HEK293T (cell line): ENCODE results near the gene MAP3K20.

ENCODE experiments used
- BHLHE40 ChIP-seq: fragments of 450-650 bp; IDR thresholded peaks from 2 replicates; pipeline ENCODE4 v1.6.1; 2016; ENCODE audit warnings: mild to moderate bottlenecking, moderate library complexity, borderline replicate concordance
- ELF4 ChIP-seq: fragments of 450-650 bp; IDR thresholded peaks from 2 replicates; pipeline ENCODE4 v1.6.1; 2017; ENCODE audit warnings: antibody characterized with exemption
- FOXA1 ChIP-seq: fragments of 450-650 bp; IDR thresholded peaks from 2 replicates; pipeline ENCODE4 v1.6.1; 2016; ENCODE audit warnings: mild to moderate bottlenecking
- FOXK2 ChIP-seq: fragments of 450-650 bp; IDR thresholded peaks from 2 replicates; pipeline ENCODE4 v1.6.1; 2016; ENCODE audit warnings: mild to moderate bottlenecking
- HDGF ChIP-seq: fragments of 450-650 bp; IDR thresholded peaks from 2 replicates; pipeline ENCODE4 v1.6.1; 2017; ENCODE audit warnings: antibody characterized with exemption, borderline replicate concordance
- NFRKB ChIP-seq: fragments of 450-650 bp; IDR thresholded peaks from 2 replicates; pipeline ENCODE4 v1.6.1; 2016; ENCODE audit warnings: mild to moderate bottlenecking, moderate library complexity
- PKNOX1 ChIP-seq: fragments of 450-650 bp; IDR thresholded peaks from 2 replicates; pipeline ENCODE4 v1.6.1; 2016
- SP1 ChIP-seq: fragments of 450-650 bp; IDR thresholded peaks from 2 replicates; pipeline ENCODE4 v1.6.1; 2017
- SUZ12 ChIP-seq: fragments of 450-650 bp; IDR thresholded peaks from 2 replicates; pipeline ENCODE4 v1.6.1; 2016; ENCODE audit warnings: mild to moderate bottlenecking
- TARDBP ChIP-seq: fragments of 450-650 bp; IDR thresholded peaks from 2 replicates; pipeline ENCODE4 v1.6.1; 2016
- ZNF384 ChIP-seq: fragments of 450-650 bp; IDR thresholded peaks from 2 replicates; pipeline ENCODE4 v1.6.1; 2016

- no peak for TF ChIP-seq SUZ12
- no peak for TF ChIP-seq PKNOX1
- no peak for TF ChIP-seq NFRKB
- TF ChIP-seq FOXK2 = no peak
- TF ChIP-seq ELF4 = no peak
- TF ChIP-seq SP1 = no peak
- TF ChIP-seq TARDBP = no peak
- TF ChIP-seq HDGF = no peak
- no peak for TF ChIP-seq ZNF384
- no peak for TF ChIP-seq FOXA1
- no peak for TF ChIP-seq BHLHE40
Measured at GRCh38 chr2:173027181-173028128, 48.2 kb upstream of the MAP3K20 start.
